HG03442 (cell line): Measurements from ENCODE around the gene GUCY1A2.

Experiments
- ATAC-seq: cut with Tn5 transposase; IDR thresholded peaks from one replicate; pipeline ENCODE4 v1.9.1; 2021; ENCODE audit warnings: mild to moderate bottlenecking, moderate library complexity; ENCODE audit not compliant: unreplicated experiment

Gene GUCY1A2

GRCh38 chr11:106679581-106679980 lies 338.7 kb downstream of the GUCY1A2 start:
- no peak for ATAC-seq

- ATAC-seq: no peak
These were observed 339.1 kb downstream of the GUCY1A2 start for GRCh38 chr11:106679181-106679580.

- ATAC-seq: no peak
These were observed 348.2 kb downstream of the GUCY1A2 start for GRCh38 chr11:106670069-106670468.

GRCh38 chr11:106668147-106668546 lies 350.1 kb downstream of the GUCY1A2 start:
- no peak for ATAC-seq

GRCh38 chr11:106656646-106657045 lies 361.6 kb downstream of the GUCY1A2 start:
- no peak for ATAC-seq

GRCh38 chr11:106644824-106645223 lies 373.5 kb downstream of the GUCY1A2 start:
- no peak for ATAC-seq

GRCh38 chr11:106642331-106642730 lies 375.9 kb downstream of the GUCY1A2 start:
- ATAC-seq: no peak

GRCh38 chr11:106632283-106632682 lies 386.0 kb downstream of the GUCY1A2 start:
- no peak for ATAC-seq

GRCh38 chr11:106627694-106628093 lies 390.6 kb downstream of the GUCY1A2 start:
- ATAC-seq: no peak

- no peak for ATAC-seq
These were observed 392.7 kb downstream of the GUCY1A2 start for GRCh38 chr11:106625566-106625965.

GRCh38 chr11:106624377-106624776 lies 393.9 kb downstream of the GUCY1A2 start:
- no peak for ATAC-seq
